ENCODE data around the gene MAP2K7.

DNA sequence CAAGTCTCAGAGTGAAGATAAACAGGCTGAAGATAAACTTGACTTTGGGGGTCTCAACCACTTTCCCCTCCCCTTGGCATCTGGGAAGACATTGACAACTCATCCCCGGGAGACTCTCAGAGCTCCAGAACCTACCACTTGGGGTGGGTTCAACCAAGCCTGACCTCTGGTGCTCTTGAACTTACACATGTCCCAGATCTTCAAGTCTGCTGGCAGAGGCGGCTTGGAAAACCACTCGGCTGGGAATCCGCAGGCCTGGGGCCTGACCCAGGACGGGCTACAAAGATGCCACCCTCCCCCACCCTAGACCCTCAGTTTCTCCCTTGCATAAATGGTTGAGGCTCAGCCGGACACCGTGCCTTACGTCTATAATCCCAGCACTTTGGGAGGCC is 14.9 kb upstream of the MAP2K7 start:
- TF ChIP-seq EP300 (IDR thresholded peaks at IDR 0.05) (no peak), CTCF (IDR thresholded peaks at IDR 0.05) (no peak)
